HepG2 (cell line): ENCODE measurements around the gene XAB2. TPM values are rescaled to one million over a fixed set of nuclear protein-coding genes. Genes with fewer than 3 reads are reported as not detected.

Experiments used
- BRD4 ChIP-seq: sonication (generic); formaldehyde crosslinking; IDR thresholded peaks from 2 replicates; pipeline ENCODE4 v1.4.0; 2020; ENCODE audit warnings: missing genetic modification reagents
- ETV5 ChIP-seq: IDR thresholded peaks from 2 replicates; pipeline ENCODE4 v1.6.1; 2018; ENCODE audit warnings: missing biosample characterization, missing genetic modification reagents, inconsistent platforms, borderline replicate concordance
- FLYWCH1 ChIP-seq: sonication (generic); formaldehyde crosslinking; IDR thresholded peaks from 2 replicates; pipeline ENCODE4 v1.8.1; 2023; ENCODE audit warnings: mild to moderate bottlenecking, missing genetic modification reagents
- GTF3A ChIP-seq: sonication (generic); formaldehyde crosslinking; conservative IDR thresholded peaks from 2 replicates; pipeline ENCODE4 v1.4.0; 2020; ENCODE audit warnings: mild to moderate bottlenecking, missing genetic modification reagents
- HOXA5 ChIP-seq: sonication (generic); formaldehyde crosslinking; IDR thresholded peaks from 2 replicates; pipeline ENCODE4 v1.4.0; 2020; ENCODE audit warnings: missing genetic modification reagents
- MED1 ChIP-seq: sonication (generic); formaldehyde crosslinking; IDR thresholded peaks from 2 replicates; pipeline ENCODE4 v1.4.0; 2020; ENCODE audit warnings: missing genetic modification reagents
- PHF5A ChIP-seq: IDR thresholded peaks from one replicate; pipeline ENCODE4 v1.6.1; 2018; ENCODE audit warnings: low read depth, missing genetic modification reagents; ENCODE audit not compliant: unreplicated experiment
- SCMH1 ChIP-seq: sonication (generic); formaldehyde crosslinking; IDR thresholded peaks from 2 replicates; pipeline ENCODE4 v1.9.0; 2021; ENCODE audit warnings: missing genetic modification reagents, mild to moderate bottlenecking, borderline replicate concordance
- TCF12 ChIP-seq, 2 experiments: fragments of 450-650 bp in 1 of 2; sonication (generic) in 1 of 2; formaldehyde crosslinking in 1 of 2; IDR thresholded peaks; 2 replicates each; pipeline versions ENCODE4 v1.6.1 to v1.8.0; 2017 to 2022; ENCODE audit warnings: antibody characterized with exemption in 1 of 2, mild to moderate bottlenecking in 1 of 2, missing genetic modification reagents in 1 of 2, moderate library complexity in 1 of 2
- ZFP90 ChIP-seq: sonication (generic); formaldehyde crosslinking; IDR thresholded peaks from 2 replicates; pipeline ENCODE4 v1.8.0; 2022; ENCODE audit warnings: missing genetic modification reagents, mild to moderate bottlenecking, inconsistent platforms, borderline replicate concordance
- ZFY ChIP-seq: sonication (generic); formaldehyde crosslinking; IDR thresholded peaks from 2 replicates; pipeline ENCODE4 v1.4.0; 2020; ENCODE audit warnings: missing genetic modification reagents
- ZNF143 ChIP-seq: sonication (generic); formaldehyde crosslinking; IDR thresholded peaks from 2 replicates; pipeline ENCODE4 v1.4.0; 2020; ENCODE audit warnings: missing genetic modification reagents
- ZNF251 ChIP-seq: sonication (generic); formaldehyde crosslinking; IDR thresholded peaks from 2 replicates; pipeline ENCODE4 v1.9.0; 2021; ENCODE audit warnings: mild to moderate bottlenecking, missing genetic modification reagents
- ZNF441 ChIP-seq: sonication (generic); formaldehyde crosslinking; IDR thresholded peaks from 2 replicates; pipeline ENCODE4 v1.7.0; 2021; ENCODE audit warnings: missing genetic modification reagents, borderline replicate concordance
- ZNF670 ChIP-seq: sonication (generic); formaldehyde crosslinking; IDR thresholded peaks from 2 replicates; pipeline ENCODE4 v1.8.0; 2022; ENCODE audit warnings: mild to moderate bottlenecking, missing genetic modification reagents, borderline replicate concordance
- polyA plus RNA-seq, 8 experiments: library from polyadenylated mRNA; depleted of rRNA in 3 of 8; stranded (reverse) in 7 of 8; unstranded in 1 of 8; fragments of >200 nt; fragmentation: Illumina TruSeq in 4 of 8; extraction: Trizol in 4 of 8; gene quantifications; 2 replicates each; pipeline versions ENCODE4 v1.2.1 to v1.2.3, GENCODE V29; 2011 to 2016; ENCODE audit warnings: low read depth in 4 of 8, missing spikeins in 1 of 8, mixed read lengths in 1 of 8; ENCODE audit not compliant: insufficient read depth in 1 of 8
- total RNA-seq, 5 experiments: library from RNA; depleted of rRNA; stranded (reverse); fragments of >200 nt; fragmentation: Illumina TruSeq; extraction: Trizol; gene quantifications; 2 replicates each; pipeline ENCODE4 v1.2.3, GENCODE V29; 2016; ENCODE audit warnings: low read depth in 1 of 5
- TF ChIP-seq, protein P1 (sequence below): sonication (generic); formaldehyde crosslinking; IDR thresholded peaks from 2 replicates; pipeline ENCODE4 v1.4.0; 2020; ENCODE audit warnings: missing genetic modification reagents
- TF ChIP-seq, protein P2 (sequence below): sonication (generic); formaldehyde crosslinking; IDR thresholded peaks from 2 replicates; pipeline ENCODE4 v1.4.0; 2020; ENCODE audit warnings: missing genetic modification reagents
- TF ChIP-seq, protein P3 (sequence below): IDR thresholded peaks from 2 replicates; pipeline ENCODE4 v1.6.1; 2012; ENCODE audit warnings: low read length, improper control_type of control experiment

The XAB2 gene
- total and polyA plus RNA-seq, 2 of the 13 experiments (the other 11 are each of a cell fraction or from before 2014, with no cell fraction given) = 6.2 to 23.9 TPM

GRCh38 chr19:7636691-7637373 lies 7.5 kb upstream of the XAB2 start, which contains the start of gene STXBP2 (continued):
- no peak for TF ChIP-seq SCMH1
- TF ChIP-seq ZNF670 = 0 out of 2 replicates have a peak, but pooled peaks have one; percentile 55
- no peak for TF ChIP-seq PHF5A
- TF ChIP-seq GTF3A (CRISPR knock-in tag) = no peak
- TF ChIP-seq ZNF441 (CRISPR knock-in tag) = no peak; the same call in 1 of the 2 replicates
- no peak for TF ChIP-seq ZFP90 (CRISPR knock-in tag)
- TF ChIP-seq, protein P1, sequence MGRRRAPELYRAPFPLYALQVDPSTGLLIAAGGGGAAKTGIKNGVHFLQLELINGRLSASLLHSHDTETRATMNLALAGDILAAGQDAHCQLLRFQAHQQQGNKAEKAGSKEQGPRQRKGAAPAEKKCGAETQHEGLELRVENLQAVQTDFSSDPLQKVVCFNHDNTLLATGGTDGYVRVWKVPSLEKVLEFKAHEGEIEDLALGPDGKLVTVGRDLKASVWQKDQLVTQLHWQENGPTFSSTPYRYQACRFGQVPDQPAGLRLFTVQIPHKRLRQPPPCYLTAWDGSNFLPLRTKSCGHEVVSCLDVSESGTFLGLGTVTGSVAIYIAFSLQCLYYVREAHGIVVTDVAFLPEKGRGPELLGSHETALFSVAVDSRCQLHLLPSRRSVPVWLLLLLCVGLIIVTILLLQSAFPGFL (CRISPR knock-in tag) = 0 out of 2 replicates have a peak, but pooled peaks have one; percentile 20
- TF ChIP-seq, protein P2, sequence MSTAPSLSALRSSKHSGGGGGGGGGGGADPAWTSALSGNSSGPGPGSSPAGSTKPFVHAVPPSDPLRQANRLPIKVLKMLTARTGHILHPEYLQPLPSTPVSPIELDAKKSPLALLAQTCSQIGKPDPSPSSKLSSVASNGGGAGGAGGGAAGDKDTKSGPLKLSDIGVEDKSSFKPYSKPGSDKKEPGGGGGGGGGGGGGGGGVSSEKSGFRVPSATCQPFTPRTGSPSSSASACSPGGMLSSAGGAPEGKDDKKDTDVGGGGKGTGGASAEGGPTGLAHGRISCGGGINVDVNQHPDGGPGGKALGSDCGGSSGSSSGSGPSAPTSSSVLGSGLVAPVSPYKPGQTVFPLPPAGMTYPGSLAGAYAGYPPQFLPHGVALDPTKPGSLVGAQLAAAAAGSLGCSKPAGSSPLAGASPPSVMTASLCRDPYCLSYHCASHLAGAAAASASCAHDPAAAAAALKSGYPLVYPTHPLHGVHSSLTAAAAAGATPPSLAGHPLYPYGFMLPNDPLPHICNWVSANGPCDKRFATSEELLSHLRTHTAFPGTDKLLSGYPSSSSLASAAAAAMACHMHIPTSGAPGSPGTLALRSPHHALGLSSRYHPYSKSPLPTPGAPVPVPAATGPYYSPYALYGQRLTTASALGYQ (CRISPR knock-in tag) = no peak
- TF ChIP-seq ZFY (CRISPR knock-in tag) = peak; percentile 54; the same call in 1 of the 2 replicates
- TF ChIP-seq MED1 = no peak; the same call in none of the 2 replicates
- TF ChIP-seq, protein P3, sequence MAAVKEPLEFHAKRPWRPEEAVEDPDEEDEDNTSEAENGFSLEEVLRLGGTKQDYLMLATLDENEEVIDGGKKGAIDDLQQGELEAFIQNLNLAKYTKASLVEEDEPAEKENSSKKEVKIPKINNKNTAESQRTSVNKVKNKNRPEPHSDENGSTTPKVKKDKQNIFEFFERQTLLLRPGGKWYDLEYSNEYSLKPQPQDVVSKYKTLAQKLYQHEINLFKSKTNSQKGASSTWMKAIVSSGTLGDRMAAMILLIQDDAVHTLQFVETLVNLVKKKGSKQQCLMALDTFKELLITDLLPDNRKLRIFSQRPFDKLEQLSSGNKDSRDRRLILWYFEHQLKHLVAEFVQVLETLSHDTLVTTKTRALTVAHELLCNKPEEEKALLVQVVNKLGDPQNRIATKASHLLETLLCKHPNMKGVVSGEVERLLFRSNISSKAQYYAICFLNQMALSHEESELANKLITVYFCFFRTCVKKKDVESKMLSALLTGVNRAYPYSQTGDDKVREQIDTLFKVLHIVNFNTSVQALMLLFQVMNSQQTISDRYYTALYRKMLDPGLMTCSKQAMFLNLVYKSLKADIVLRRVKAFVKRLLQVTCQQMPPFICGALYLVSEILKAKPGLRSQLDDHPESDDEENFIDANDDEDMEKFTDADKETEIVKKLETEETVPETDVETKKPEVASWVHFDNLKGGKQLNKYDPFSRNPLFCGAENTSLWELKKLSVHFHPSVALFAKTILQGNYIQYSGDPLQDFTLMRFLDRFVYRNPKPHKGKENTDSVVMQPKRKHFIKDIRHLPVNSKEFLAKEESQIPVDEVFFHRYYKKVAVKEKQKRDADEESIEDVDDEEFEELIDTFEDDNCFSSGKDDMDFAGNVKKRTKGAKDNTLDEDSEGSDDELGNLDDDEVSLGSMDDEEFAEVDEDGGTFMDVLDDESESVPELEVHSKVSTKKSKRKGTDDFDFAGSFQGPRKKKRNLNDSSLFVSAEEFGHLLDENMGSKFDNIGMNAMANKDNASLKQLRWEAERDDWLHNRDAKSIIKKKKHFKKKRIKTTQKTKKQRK = no peak
- TF ChIP-seq HOXA5 = no peak
- no peak for TF ChIP-seq TCF12 (IDR thresholded peaks at IDR 0.05)
- TF ChIP-seq TCF12 (CRISPR knock-in tag; IDR thresholded peaks at IDR 0.05) = no peak
- peak; percentile 73; the same call in 1 of the 2 replicates for TF ChIP-seq BRD4
- TF ChIP-seq ETV5 (CRISPR knock-in tag) = peak; percentile 73
- TF ChIP-seq ZNF143 = peak; percentile 42; the same call in 1 of the 2 replicates
- no peak for TF ChIP-seq FLYWCH1
- TF ChIP-seq ZNF251 (CRISPR knock-in tag) = peak; percentile 51; the same call in 1 of the 2 replicates
